HepG2 (cell line): ENCODE results near the gene GEMIN4. TPM values are rescaled to one million over a fixed set of nuclear protein-coding genes. Genes with fewer than 3 reads are reported as not detected.

ENCODE experiments used
- ATAC-seq: fragments of 200-7000 bp; cut with Tn5 transposase; 3 replicates; pipeline ENCODE4 v1.9.1; 2020; ENCODE audit warnings: mild to moderate bottlenecking, moderate library complexity
- BruUV-seq: library from RNA; stranded (reverse); fragments of 400-500 nt; replicated peaks from 2 replicates; lab custom pipeline; 2021; lab: Mats Ljungman, UMichigan
- CTCF ChIA-PET: fragments of 300-600 bp; formaldehyde crosslinking; extraction: SDS; loops from one replicate; lab custom pipeline; 2021; ENCODE audit warnings: low total read pairs, inconsistent platforms, low intra/inter-chr PET ratio; lab: Yijun Ruan, JAX
- POLR2A ChIA-PET: fragments of 350-600 bp; sonication (Branson Sonifier 250); formaldehyde crosslinking; loops from one replicate; lab custom pipeline; 2020; ENCODE audit warnings: antibody characterized with exemption, inconsistent platforms; lab: Yijun Ruan, JAX
- DNase-seq: peaks from one replicate; pipeline ENCODE4 v3.0.0-alpha.2; 2015; ENCODE audit warnings: low spot score
- FAIRE-seq: peaks from 3 replicates; lab custom pipeline; 2011; peaks lifted over from hg19 to GRCh38; lab: Jason Lieb, UNC
- H2AFZ ChIP-seq: one replicate; pipeline ENCODE4 v1.6.1; 2011; ENCODE audit warnings: low read length, inconsistent platforms
- H3K27ac ChIP-seq: fragments of 300-600 bp; 3 replicates; pipeline ENCODE4 v1.8.0; 2011; ENCODE audit warnings: mixed run types, mild to moderate bottlenecking, mixed read lengths, low read length, inconsistent platforms; ENCODE audit not compliant: insufficient read depth; ENCODE audit errors: extremely low read length
- H3K27me3 ChIP-seq, 2 experiments: fragments of 200-600 bp in 1 of 2; 2 replicates in 1 of 2; 3 replicates in 1 of 2; pipeline versions ENCODE4 v1.6.0 to v1.8.0; 2011; ENCODE audit warnings: low read length in 2 of 2, mild to moderate bottlenecking in 2 of 2, moderate library complexity in 2 of 2, inconsistent platforms in 1 of 2; ENCODE audit not compliant: insufficient read depth in 2 of 2, control insufficient read depth in 1 of 2
- H3K36me3 ChIP-seq, 2 experiments: fragments of 200-600 bp in 1 of 2; replicated peaks in 1 of 2; 2 replicates in 1 of 2; 3 replicates in 1 of 2; pipeline versions ENCODE4 v1.5.1 to v1.8.0; 2011; ENCODE audit warnings: low read length in 2 of 2, inconsistent platforms in 1 of 2; ENCODE audit not compliant: insufficient read depth in 2 of 2, control insufficient read depth in 1 of 2
- H3K4me1 ChIP-seq: 2 replicates; pipeline ENCODE4 v1.5.1; 2012; ENCODE audit warnings: low read length, inconsistent platforms; ENCODE audit not compliant: insufficient read depth
- H3K4me2 ChIP-seq: 2 replicates; pipeline ENCODE4 v1.6.0; 2011; ENCODE audit warnings: low read depth, low read length, inconsistent platforms
- H3K4me3 ChIP-seq, 3 experiments: fragments of 200-600 bp in 1 of 3; sonication (generic), shearing (Covaris generic) in 1 of 3; replicated peaks in 1 of 3; 2 replicates each; pipeline ENCODE4 v1.5.1; 2011 to 2016; ENCODE audit warnings: low read length in 3 of 3, inconsistent platforms in 2 of 3, low read depth in 2 of 3, mild to moderate bottlenecking in 2 of 3, control low read depth in 1 of 3, mixed read lengths in 1 of 3; ENCODE audit not compliant: insufficient read depth in 1 of 3
- H3K79me2 ChIP-seq: one replicate; pipeline ENCODE4 v1.6.1; 2011; ENCODE audit warnings: low read length, inconsistent platforms; ENCODE audit not compliant: insufficient read depth
- H3K9ac ChIP-seq: 2 replicates; pipeline ENCODE4 v1.6.0; 2011; ENCODE audit warnings: mild to moderate bottlenecking, low read depth, low read length, inconsistent platforms; ENCODE audit not compliant: insufficient read depth
- H3K9me3 ChIP-seq: 2 replicates; pipeline ENCODE4 v1.5.1; 2012; ENCODE audit warnings: mild to moderate bottlenecking, low read length
- H4K20me1 ChIP-seq: 2 replicates; pipeline ENCODE4 v1.6.0; 2011; ENCODE audit warnings: inconsistent platforms, mild to moderate bottlenecking, low read length, moderate library complexity; ENCODE audit not compliant: insufficient read depth
- KDM6A ChIP-seq: IDR thresholded peaks from 2 replicates; pipeline ENCODE4 v1.6.1; 2016; ENCODE audit warnings: low read depth
- MAX ChIP-seq: IDR thresholded peaks from 2 replicates; pipeline ENCODE4 v1.6.1; 2012; ENCODE audit warnings: inconsistent platforms
- MXD3 ChIP-seq: IDR thresholded peaks from 2 replicates; pipeline ENCODE4 v1.6.1; 2016; ENCODE audit warnings: mild to moderate bottlenecking, missing biosample characterization, missing genetic modification reagents
- PATZ1 ChIP-seq: sonication (generic); formaldehyde crosslinking; IDR thresholded peaks from 2 replicates; pipeline ENCODE4 v1.4.0; 2020; ENCODE audit warnings: missing genetic modification reagents
- PHF20 ChIP-seq: sonication (generic); formaldehyde crosslinking; IDR thresholded peaks from 2 replicates; pipeline ENCODE4 v1.5.0; 2020; ENCODE audit warnings: mild to moderate bottlenecking, missing genetic modification reagents
- PLSCR1 ChIP-seq: sonication (generic); formaldehyde crosslinking; IDR thresholded peaks from 2 replicates; pipeline ENCODE4 v1.5.0; 2020; ENCODE audit warnings: missing genetic modification reagents, mild to moderate bottlenecking, borderline replicate concordance
- POLR2A ChIP-seq, 2 experiments: IDR thresholded peaks; 2 replicates each; pipeline ENCODE4 v1.6.1; 2011; ENCODE audit warnings: low read depth in 2 of 2, low read length in 2 of 2, mild to moderate bottlenecking in 1 of 2, moderate library complexity in 1 of 2; ENCODE audit not compliant: insufficient read depth in 1 of 2
- POLR2G ChIP-seq: fragments of 200-400 bp; formaldehyde crosslinking; IDR thresholded peaks from 2 replicates; pipeline ENCODE4 v1.6.1; 2018; ENCODE audit warnings: mild to moderate bottlenecking, low read depth, low read length, moderate library complexity
- ZC3H13 ChIP-seq: sonication (generic); formaldehyde crosslinking; IDR thresholded peaks from 2 replicates; pipeline ENCODE4 v1.8.1; 2023; ENCODE audit warnings: mild to moderate bottlenecking, missing genetic modification reagents, moderate library complexity
- ZFX ChIP-seq: sonication (generic); formaldehyde crosslinking; IDR thresholded peaks from 2 replicates; pipeline ENCODE4 v1.4.0; 2020; ENCODE audit warnings: mild to moderate bottlenecking, low read depth, missing genetic modification reagents, moderate library complexity
- ZNF142 ChIP-seq: sonication (generic); formaldehyde crosslinking; IDR thresholded peaks from 2 replicates; pipeline ENCODE4 v1.4.0; 2020; ENCODE audit warnings: missing genetic modification reagents
- ZNF546 ChIP-seq: sonication (generic); formaldehyde crosslinking; conservative IDR thresholded peaks from 2 replicates; pipeline ENCODE4 v1.8.1; 2023; ENCODE audit warnings: mild to moderate bottlenecking, missing genetic modification reagents
- ZNF790 ChIP-seq: sonication (generic); formaldehyde crosslinking; IDR thresholded peaks from 2 replicates; pipeline ENCODE4 v1.8.0; 2022; ENCODE audit warnings: missing genetic modification reagents, mild to moderate bottlenecking, borderline replicate concordance
- WGBS: methylation state at CpG from one replicate; pipeline ENCODE4 v1.1.6; 2017; ENCODE audit warnings: low lambda C conversion rate; 5-methylcytosine and 5-hydroxymethylcytosine counted together
- in situ Hi-C: cut with HindIII; loops from 2 replicates; pipeline ENCODE4 v1.10.0; 2017; ENCODE audit warnings: low pct_unique_long_range_greater_than_20kb; ENCODE audit not compliant: extremely low pct_ligation_motif_present
- intact Hi-C: fragments of 100-400 bp; cut with micrococcal nuclease; formaldehyde crosslinking; loops from one replicate; pipeline ENCODE4 v1.10.0; 2022; ENCODE audit not compliant: unreplicated experiment
- polyA plus RNA-seq, 8 experiments: library from polyadenylated mRNA; depleted of rRNA in 3 of 8; stranded (reverse) in 7 of 8; unstranded in 1 of 8; fragments of >200 nt; fragmentation: Illumina TruSeq in 4 of 8; extraction: Trizol in 4 of 8; gene quantifications; 2 replicates each; pipeline versions ENCODE4 v1.2.1 to v1.2.3, GENCODE V29; 2011 to 2016; ENCODE audit warnings: low read depth in 4 of 8, missing spikeins in 1 of 8, mixed read lengths in 1 of 8; ENCODE audit not compliant: insufficient read depth in 1 of 8
- total RNA-seq, 5 experiments: library from RNA; depleted of rRNA; stranded (reverse); fragments of >200 nt; fragmentation: Illumina TruSeq; extraction: Trizol; gene quantifications; 2 replicates each; pipeline ENCODE4 v1.2.3, GENCODE V29; 2016; ENCODE audit warnings: low read depth in 1 of 5

The GEMIN4 gene
- total and polyA plus RNA-seq, 2 of the 13 experiments (the other 11 are each of a cell fraction or from before 2014, with no cell fraction given), result 10.8 to 22.7 TPM

GRCh38 chr17:732902-733720 lies 19.0 kb downstream of the GEMIN4 start:
- H4K20me1 ChIP-seq, result no peaks in the 10 kb centered on the region
- ChIA-PET POLR2A (interaction anchor here (0.8 to 1.2 kb wide), 2 partner anchors 12 to 20 kb away, joined by 3 read pairs; no protein-coding TSS in a partner anchor), CTCF (no interaction called here)
- H3K9ac ChIP-seq, result peak overlapping the region; percentile 85
- peak overlapping the region; percentile 80 for H3K27ac ChIP-seq
- FAIRE-seq (peak; percentile 40), DNase-seq (no peak), ATAC-seq (peak; percentile 70)
- in situ Hi-C loops, result no loop called here
- peaks cover 2 to 6% of the 10 kb centered on the region in 2 experiments; a peak in 3 of 5 replicates for H3K36me3 ChIP-seq
- intact Hi-C loops, result no loop called here
- WGBS, result 5% methylated on average over 9 of the region's 57 CpGs
- H2AFZ ChIP-seq, result peak overlapping the region; percentile 23
- H3K4me1 ChIP-seq, result peaks cover 53% of the 10 kb centered on the region
- no peaks in the 10 kb centered on the region for H3K9me3 ChIP-seq
- BruUV-seq, result TSS peak; percentile 66
- peak overlapping the region; percentile 69 to 86 (median 81) for H3K4me3 ChIP-seq
- H3K27me3 ChIP-seq, result no peaks in the 10 kb centered on the region
- peaks cover 28% of the 10 kb centered on the region for H3K79me2 ChIP-seq
- H3K4me2 ChIP-seq, result peak overlapping the region; percentile 97
- TF ChIP-seq MAX, result peak; percentile 44; the same call in 1 of the 2 replicates
- TF ChIP-seq KDM6A, result no peak
- peak; percentile 30; the same call in 1 of the 2 replicates for TF ChIP-seq MXD3 (CRISPR knock-in tag)
- TF ChIP-seq PLSCR1, result no peak
- no peak for TF ChIP-seq ZNF142
- TF ChIP-seq POLR2A (IDR thresholded peaks at IDR 0.05; ENCODE audit: insufficient read depth in 1 of 2, low read depth in 2 of 2, low read length in 2 of 2), result peak in 1 of 2 experiments; percentile 1; a peak in 2 of 4 replicates
- TF ChIP-seq ZFX (CRISPR knock-in tag), result peak; percentile 42; the same call in 1 of the 2 replicates
- no peak for TF ChIP-seq ZNF790 (CRISPR knock-in tag)
- 0 out of 2 replicates have a peak, but pooled peaks have one; percentile 8 for TF ChIP-seq PATZ1 (CRISPR knock-in tag)
- TF ChIP-seq PHF20 (CRISPR knock-in tag), result 0 out of 2 replicates have a peak, but pooled peaks have one; percentile 17
- TF ChIP-seq ZNF546 (CRISPR knock-in tag), result 0 out of 2 replicates have a peak, but pooled peaks have one; percentile 59
- peak; percentile 35; the same call in 1 of the 2 replicates for TF ChIP-seq POLR2G
- 0 out of 2 replicates have a peak, but pooled peaks have one; percentile 33 for TF ChIP-seq ZC3H13 (CRISPR knock-in tag)
